ENCODE data around the gene BAHCC1.

DNA sequence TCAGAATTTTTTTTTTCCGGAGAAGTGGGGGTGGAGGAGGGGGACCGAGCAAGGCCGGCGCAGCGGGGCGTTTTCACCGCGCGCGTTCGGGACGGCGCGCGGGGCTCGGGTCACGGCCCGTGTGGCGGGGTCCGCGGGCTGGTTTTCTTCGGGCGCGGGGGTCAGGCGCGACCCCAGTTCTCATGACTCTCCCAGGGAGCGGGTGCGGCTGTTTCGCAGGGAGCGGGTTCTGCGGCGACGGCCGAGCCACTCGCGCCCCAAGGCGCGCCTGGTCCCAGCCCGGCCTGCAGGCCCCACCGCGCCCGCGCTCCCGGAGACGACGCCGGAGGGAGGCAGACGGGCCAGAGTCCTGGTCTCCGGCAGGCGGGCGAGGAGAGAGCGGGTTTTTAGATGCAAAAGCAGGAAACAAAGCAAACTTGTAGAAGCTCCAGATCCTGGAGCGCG lies 1.0 kb downstream of the BAHCC1 start:
- TF ChIP-seq ZNF274 (IDR thresholded peaks at IDR 0.05; ENCODE audit: low read depth, low read length) (no peak), SUZ12 (IDR thresholded peaks at IDR 0.05; ENCODE audit: extremely low read depth, insufficient read depth, insufficient read length) (no peak), YY1 (IDR thresholded peaks at IDR 0.05; ENCODE audit: insufficient read depth, insufficient read length) (no peak)

Measured in NT2/D1 (cell line).